HL-60 (cell line): Measurements from ENCODE around the gene SCARF1.

ENCODE experiments used
- CTCF ChIP-seq: IDR thresholded peaks from one replicate; pipeline ENCODE4 v1.5.1; 2011; ENCODE audit warnings: low read length, control low read depth, inconsistent platforms; ENCODE audit not compliant: insufficient read depth
- GABPA ChIP-seq: IDR thresholded peaks from 2 replicates; pipeline ENCODE4 v1.6.1; 2012; ENCODE audit warnings: low read depth
- POLR2AphosphoS5 ChIP-seq: IDR thresholded peaks from 2 replicates; pipeline ENCODE4 v1.6.1; 2012; ENCODE audit warnings: low read depth
- REST ChIP-seq: IDR thresholded peaks from 2 replicates; pipeline ENCODE4 v1.6.1; 2012; ENCODE audit warnings: low read depth; ENCODE audit not compliant: insufficient replicate concordance
- SPI1 ChIP-seq: IDR thresholded peaks from 2 replicates; pipeline ENCODE4 v1.6.1; 2012; ENCODE audit warnings: low read depth, mild to moderate bottlenecking, borderline replicate concordance

- TF ChIP-seq REST, result no peak
- TF ChIP-seq POLR2AphosphoS5, result no peak
- TF ChIP-seq CTCF, result no peak
- TF ChIP-seq GABPA, result no peak
- no peak for TF ChIP-seq SPI1
Observed at GRCh38 chr17:1584167-1584566, 61.4 kb downstream of the SCARF1 start.
